ENCODE data around the gene MAP2K2. TPM values are rescaled to one million over a fixed set of nuclear protein-coding genes. Genes with fewer than 3 reads are reported as not detected.

The MAP2K2 gene
- total RNA-seq (2022; extraction: Qiagen RNA extraction), result 120 to 184 TPM (median 158 TPM) in 5 replicates

DNA sequence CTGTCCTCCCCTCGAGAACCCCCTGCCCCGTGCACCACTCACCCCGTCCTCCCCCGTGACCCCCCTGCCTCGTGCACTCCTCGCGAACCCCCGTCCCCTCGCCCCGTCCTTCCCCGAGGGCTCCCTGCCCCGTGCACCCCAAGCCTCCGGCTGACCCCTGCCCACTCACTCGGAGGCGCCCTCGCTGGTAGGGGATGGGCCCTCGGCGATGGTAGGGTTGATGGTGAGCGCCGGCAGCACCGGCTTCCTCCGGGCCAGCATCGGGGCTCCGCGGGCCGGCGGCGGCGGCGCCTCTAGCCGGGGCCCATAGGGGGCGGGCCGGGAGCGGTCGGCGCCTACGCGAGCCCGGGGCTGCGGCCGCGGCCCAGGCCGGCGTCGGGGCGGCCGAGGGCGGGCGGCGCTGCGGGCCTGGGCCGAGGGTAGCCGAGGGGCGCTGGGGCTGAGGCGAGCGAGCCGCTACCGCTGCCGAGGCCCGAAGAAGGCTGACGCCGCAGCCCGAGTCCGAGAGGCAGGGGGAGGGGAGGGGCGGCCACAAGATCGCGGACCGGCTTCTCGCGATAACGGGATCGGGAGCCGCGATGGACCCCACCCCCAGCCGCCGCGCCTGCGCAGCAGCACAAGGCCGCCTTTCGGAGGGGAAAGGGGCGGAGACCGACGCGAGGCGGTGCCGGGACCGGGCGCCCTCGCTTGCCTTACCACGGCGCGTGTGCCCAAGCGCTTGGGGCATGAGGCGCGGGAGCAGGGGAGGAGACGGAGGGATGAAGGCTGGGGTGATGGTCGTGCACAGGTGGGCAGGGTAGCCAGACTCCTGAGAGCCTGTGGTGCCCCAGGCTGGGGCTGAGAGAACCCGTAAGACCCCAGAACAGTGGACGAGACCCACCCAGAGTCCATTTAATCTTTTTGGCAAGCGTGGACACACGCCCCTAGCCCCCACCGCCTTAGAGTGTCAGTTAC, at the start of gene MAP2K2:
Gene MAP2K2, minus strand, starts transcription at position 508 of the 954 bp plus-strand sequence. Its CDS starts 247 bp downstream, at position 261.

GRCh38 chr19:4066682-4067395, 57.1 kb downstream of the MAP2K2 start, which contains the start of gene ZBTB7A:
ZBTB7A (minus strand) TSS chr19:4066899; CDS start chr19:4055232, 11,667 bp downstream.

Other genes starting within 250 kb of the MAP2K2 start
- 0.03 to 0.16 TPM (median 0.11 TPM) in 5 replicates for gene ATCAY, start 243.4 kb downstream of the MAP2K2 start, total RNA-seq (2022; extraction: Qiagen RNA extraction)
- not detected in 5 replicates for gene NMRK2, start 191.1 kb downstream of the MAP2K2 start, total RNA-seq (2022; extraction: Qiagen RNA extraction)
- gene DAPK3, start 153.0 kb downstream of the MAP2K2 start, total RNA-seq (2022; extraction: Qiagen RNA extraction), result 42.5 to 44.8 TPM (median 44.2 TPM) in 5 replicates
- gene EEF2, start 138.7 kb downstream of the MAP2K2 start, total RNA-seq (2022; extraction: Qiagen RNA extraction), result 792 to 1,097 TPM (median 1,030 TPM) in 5 replicates
- 13.9 to 19.5 TPM (median 15.7 TPM) in 5 replicates for gene PIAS4, start 116.4 kb downstream of the MAP2K2 start, total RNA-seq (2022; extraction: Qiagen RNA extraction)
- gene ZBTB7A, start 57.2 kb downstream of the MAP2K2 start, total RNA-seq (2022; extraction: Qiagen RNA extraction), result 13.3 to 25.2 TPM (median 22.1 TPM) in 5 replicates
- 0.06 to 0.14 TPM (median 0.09 TPM) in 4 of 5 replicates, not detected in the other for gene CREB3L3, start 29.5 kb upstream of the MAP2K2 start, total RNA-seq (2022; extraction: Qiagen RNA extraction)
- gene SIRT6, start 58.4 kb upstream of the MAP2K2 start, total RNA-seq (2022; extraction: Qiagen RNA extraction), result 27.3 to 40.0 TPM (median 35.1 TPM) in 5 replicates
- gene ANKRD24, start 58.6 kb upstream of the MAP2K2 start, total RNA-seq (2022; extraction: Qiagen RNA extraction), result 0.08 to 0.23 TPM (median 0.20 TPM) in 5 replicates
- gene EBI3, start 105.4 kb upstream of the MAP2K2 start, total RNA-seq (2022; extraction: Qiagen RNA extraction), result 2.8 to 4.4 TPM (median 3.3 TPM) in 5 replicates
- gene YJU2, start 123.0 kb upstream of the MAP2K2 start, total RNA-seq (2022; extraction: Qiagen RNA extraction), result 18.1 to 21.7 TPM (median 18.9 TPM) in 5 replicates
- gene SHD, start 155.1 kb upstream of the MAP2K2 start, total RNA-seq (2022; extraction: Qiagen RNA extraction), result 0.07 TPM in 1 of 5 replicates, not detected in the others
- not detected in 5 replicates for gene TMIGD2, start 178.3 kb upstream of the MAP2K2 start, total RNA-seq (2022; extraction: Qiagen RNA extraction)
- 7.4 to 9.3 TPM (median 8.8 TPM) in 5 replicates for gene FSD1, start 180.5 kb upstream of the MAP2K2 start, total RNA-seq (2022; extraction: Qiagen RNA extraction)
- gene STAP2, start 214.7 kb upstream of the MAP2K2 start, total RNA-seq (2022; extraction: Qiagen RNA extraction), result not detected in 5 replicates
- gene MPND, start 219.4 kb upstream of the MAP2K2 start, total RNA-seq (2022; extraction: Qiagen RNA extraction), result 7.6 to 12.4 TPM (median 11.8 TPM) in 5 replicates

Measured in A549 treated with Mapracorat at 1 μM for 4 hours (cell line).